Panc1 (cell line): ENCODE data around the gene CDH13. TPM values are rescaled to one million over a fixed set of nuclear protein-coding genes. Genes with fewer than 3 reads are reported as not detected.

ENCODE experiments used
- ATAC-seq: fragments of 200-7000 bp; cut with Tn5 transposase; 2 replicates; pipeline ENCODE4 v1.9.1; 2020; ENCODE audit warnings: mild to moderate bottlenecking, moderate library complexity
- BruUV-seq: library from RNA; stranded (reverse); fragments of 400-500 nt; replicated peaks from 2 replicates; lab custom pipeline; 2021; lab: Mats Ljungman, UMichigan
- CTCF ChIA-PET: fragments of 300-600 bp; sonication (Branson Sonifier 250); formaldehyde crosslinking; loops from one replicate; lab custom pipeline; 2022; ENCODE audit warnings: antibody characterized with exemption; lab: Charles Lee
- POLR2A ChIA-PET: fragments of 300-600 bp; sonication (Branson Sonifier 250); formaldehyde crosslinking; loops from one replicate; lab custom pipeline; 2022; ENCODE audit warnings: antibody characterized with exemption; lab: Charles Lee
- DNase-seq: peaks from one replicate; pipeline ENCODE4 v3.0.0-alpha.2; 2010; ENCODE audit warnings: low read depth, low spot score
- H3K27ac ChIP-seq: 2 replicates; pipeline ENCODE4 v1.5.1; 2011; ENCODE audit warnings: mild to moderate bottlenecking, low read length, inconsistent platforms
- H3K27me3 ChIP-seq: fragments of 200-500 bp; sonication (Bioruptor generic); 2 replicates; pipeline ENCODE4 v1.6.0; 2014; ENCODE audit warnings: low read length, inconsistent platforms; ENCODE audit not compliant: control insufficient read depth, insufficient read depth
- H3K36me3 ChIP-seq: fragments of 200-500 bp; sonication (Bioruptor generic); 2 replicates; pipeline ENCODE4 v1.5.1; 2014; ENCODE audit warnings: inconsistent platforms, mild to moderate bottlenecking, low read length, moderate library complexity; ENCODE audit not compliant: control insufficient read depth, insufficient read depth
- H3K4me1 ChIP-seq: 2 replicates; pipeline ENCODE4 v1.5.1; 2011; ENCODE audit warnings: inconsistent platforms, mild to moderate bottlenecking, low read length, moderate library complexity; ENCODE audit not compliant: control insufficient read depth, insufficient read depth
- H3K4me3 ChIP-seq, 2 experiments: 2 replicates each; pipeline ENCODE4 v1.5.1; 2011 to 2012; ENCODE audit warnings: low read depth in 2 of 2, low read length in 2 of 2, mild to moderate bottlenecking in 2 of 2, inconsistent platforms in 1 of 2, moderate library complexity in 1 of 2
- H3K9me3 ChIP-seq: fragments of 200-500 bp; sonication (Bioruptor generic); 2 replicates; pipeline ENCODE4 v1.5.1; 2014; ENCODE audit warnings: low read depth, mild to moderate bottlenecking, inconsistent platforms, low read length, moderate library complexity; ENCODE audit not compliant: control insufficient read depth, insufficient read depth
- CTCF ChIP-seq: fragments of 450-650 bp; IDR thresholded peaks from 2 replicates; pipeline ENCODE4 v1.5.1; 2017; ENCODE audit warnings: mild to moderate bottlenecking
- POLR2AphosphoS5 ChIP-seq: IDR thresholded peaks from 2 replicates; pipeline ENCODE4 v1.6.1; 2012; ENCODE audit warnings: mild to moderate bottlenecking, low read depth, low read length, moderate library complexity
- REST ChIP-seq, 2 experiments: IDR thresholded peaks; 2 replicates each; pipeline ENCODE4 v1.6.1; 2011 to 2012; ENCODE audit warnings: low read depth in 2 of 2, control low read depth in 1 of 2, low read length in 1 of 2, mild to moderate bottlenecking in 1 of 2, moderate library complexity in 1 of 2; ENCODE audit not compliant: insufficient read depth in 1 of 2
- SIN3A ChIP-seq: IDR thresholded peaks from 2 replicates; pipeline ENCODE4 v1.6.1; 2012; ENCODE audit warnings: low read depth, mild to moderate bottlenecking, low read length, moderate library complexity, borderline replicate concordance; ENCODE audit not compliant: insufficient read depth
- TCF7L2 ChIP-seq: IDR thresholded peaks from 2 replicates; pipeline ENCODE4 v1.6.1; 2011; ENCODE audit warnings: mild to moderate bottlenecking, low read depth, low read length, inconsistent platforms
- in situ Hi-C: cut with HindIII; loops from 2 replicates; pipeline ENCODE4 v1.10.0; 2016; ENCODE audit warnings: low sequenced_read_pairs, low pct_unique_long_range_greater_than_20kb
- intact Hi-C: fragments of 100-400 bp; cut with micrococcal nuclease; formaldehyde crosslinking; loops from one replicate; pipeline ENCODE4 v1.10.0; 2022; ENCODE audit not compliant: unreplicated experiment
- total RNA-seq: library from RNA; stranded (reverse); gene quantifications from one replicate; pipeline ENCODE4 v1.2.1, GENCODE V29; 2021; ENCODE audit not compliant: unreplicated experiment

The CDH13 gene
- total RNA-seq, 1 experiment from 2014 or later = not detected

GRCh38 chr16:82715160-82715559 is 88.4 kb downstream of the CDH13 start:
- no peak overlapping the region for H3K27ac ChIP-seq
- in situ Hi-C loops = no loop called here
- H3K9me3 ChIP-seq = no peaks in the 10 kb centered on the region
- peaks cover 13% of the 10 kb centered on the region for H3K27me3 ChIP-seq
- DNase-seq (no peak), ATAC-seq (no peak)
- H3K4me1 ChIP-seq = no peaks in the 10 kb centered on the region
- TF ChIP-seq TCF7L2 (no peak), SIN3A (no peak), POLR2AphosphoS5 (no peak), CTCF (no peak)
- H3K4me3 ChIP-seq = no peak overlapping the region
- no TSS peak for BruUV-seq
- H3K36me3 ChIP-seq = no peaks in the 10 kb centered on the region
- ChIA-PET CTCF (no interaction called here), POLR2A (no interaction called here)
- intact Hi-C loops = no loop called here

GRCh38 chr16:82715833-82716232 is 89.1 kb downstream of the CDH13 start:
- CTCF ChIA-PET = no interaction called here
- BruUV-seq = no TSS peak
- in situ Hi-C loops = no loop called here

More at GRCh38 chr16:82715833-82716232, 89.1 kb downstream of the CDH13 start:
- Histone ChIP-seq H3K9me3 (no peaks in the 10 kb centered on the region), H3K4me1 (no peaks in the 10 kb centered on the region), H3K36me3 (no peaks in the 10 kb centered on the region), H3K27me3 (peaks cover 13% of the 10 kb centered on the region), H3K4me3 (no peak overlapping the region), H3K27ac (no peak overlapping the region)
- intact Hi-C loops = no loop called here
- ATAC-seq = no peak
- DNase-seq = no peak
- no peak for TF ChIP-seq REST (IDR thresholded peaks at IDR 0.05; ENCODE audit: insufficient read depth in 1 of 2, low read depth in 2 of 2, low read length in 1 of 2)
- no peak for TF ChIP-seq CTCF
- no peak for TF ChIP-seq SIN3A
- POLR2A ChIA-PET = no interaction called here
